Transverse colon (tissue), 3 donors: ENCODE data around the gene CNTNAP2.

ENCODE experiments used
- EP300 ChIP-seq: sonication (generic); formaldehyde crosslinking; IDR thresholded peaks from one replicate; pipeline ENCODE4 v1.6.1; 2017; ENCODE audit warnings: antibody characterized with exemption, low read depth
- POLR2A ChIP-seq: fragments of 450-650 bp; IDR thresholded peaks from one replicate; pipeline ENCODE4 v1.6.1; 2016; ENCODE audit warnings: antibody characterized with exemption, mild to moderate bottlenecking, moderate library complexity
- TF ChIP-seq, protein P1 (sequence below), 5 experiments: fragments of 200-600 bp in 3 of 5; fragments of 450-650 bp in 2 of 5; sonication (generic) in 3 of 5; IDR thresholded peaks; 1 replicate in 2 of 5; 2 replicates in 3 of 5; pipeline ENCODE4 v1.5.1; 2016 to 2017; ENCODE audit warnings: antibody characterized with exemption in 5 of 5, inconsistent platforms in 3 of 5, mild to moderate bottlenecking in 2 of 5, moderate library complexity in 1 of 5

DNA sequence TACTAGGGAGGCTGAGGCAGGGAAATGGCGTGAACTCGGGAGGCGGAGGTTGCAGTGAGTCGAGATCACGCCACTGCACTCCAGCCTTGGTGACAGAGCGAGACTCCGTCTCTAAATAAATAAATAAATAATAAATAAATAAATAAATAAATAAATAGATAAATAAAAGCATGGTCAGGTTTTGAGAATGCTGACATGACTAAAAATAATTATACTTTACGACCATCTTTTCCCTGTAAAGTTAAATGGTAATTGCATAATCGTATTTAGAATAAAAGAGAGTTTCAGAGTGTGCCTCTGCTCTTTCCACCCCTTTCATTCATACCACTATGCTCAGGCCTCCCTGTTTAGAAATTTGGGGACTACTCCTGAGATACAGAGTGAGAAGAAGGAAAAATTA is 326.5 kb downstream of the CNTNAP2 start:
- TF ChIP-seq, protein P1, sequence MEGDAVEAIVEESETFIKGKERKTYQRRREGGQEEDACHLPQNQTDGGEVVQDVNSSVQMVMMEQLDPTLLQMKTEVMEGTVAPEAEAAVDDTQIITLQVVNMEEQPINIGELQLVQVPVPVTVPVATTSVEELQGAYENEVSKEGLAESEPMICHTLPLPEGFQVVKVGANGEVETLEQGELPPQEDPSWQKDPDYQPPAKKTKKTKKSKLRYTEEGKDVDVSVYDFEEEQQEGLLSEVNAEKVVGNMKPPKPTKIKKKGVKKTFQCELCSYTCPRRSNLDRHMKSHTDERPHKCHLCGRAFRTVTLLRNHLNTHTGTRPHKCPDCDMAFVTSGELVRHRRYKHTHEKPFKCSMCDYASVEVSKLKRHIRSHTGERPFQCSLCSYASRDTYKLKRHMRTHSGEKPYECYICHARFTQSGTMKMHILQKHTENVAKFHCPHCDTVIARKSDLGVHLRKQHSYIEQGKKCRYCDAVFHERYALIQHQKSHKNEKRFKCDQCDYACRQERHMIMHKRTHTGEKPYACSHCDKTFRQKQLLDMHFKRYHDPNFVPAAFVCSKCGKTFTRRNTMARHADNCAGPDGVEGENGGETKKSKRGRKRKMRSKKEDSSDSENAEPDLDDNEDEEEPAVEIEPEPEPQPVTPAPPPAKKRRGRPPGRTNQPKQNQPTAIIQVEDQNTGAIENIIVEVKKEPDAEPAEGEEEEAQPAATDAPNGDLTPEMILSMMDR (IDR thresholded peaks at IDR 0.05): no peak
- no peak for TF ChIP-seq POLR2A
- no peak for TF ChIP-seq EP300
